LNCAP (cell line): Measurements from ENCODE around the gene TARP.

Experiments
- TF ChIP-seq, protein P1 (sequence below): fragments of 450-650 bp; IDR thresholded peaks from 2 replicates; pipeline ENCODE4 v1.5.1; 2017; ENCODE audit warnings: mild to moderate bottlenecking

Gene TARP

DNA sequence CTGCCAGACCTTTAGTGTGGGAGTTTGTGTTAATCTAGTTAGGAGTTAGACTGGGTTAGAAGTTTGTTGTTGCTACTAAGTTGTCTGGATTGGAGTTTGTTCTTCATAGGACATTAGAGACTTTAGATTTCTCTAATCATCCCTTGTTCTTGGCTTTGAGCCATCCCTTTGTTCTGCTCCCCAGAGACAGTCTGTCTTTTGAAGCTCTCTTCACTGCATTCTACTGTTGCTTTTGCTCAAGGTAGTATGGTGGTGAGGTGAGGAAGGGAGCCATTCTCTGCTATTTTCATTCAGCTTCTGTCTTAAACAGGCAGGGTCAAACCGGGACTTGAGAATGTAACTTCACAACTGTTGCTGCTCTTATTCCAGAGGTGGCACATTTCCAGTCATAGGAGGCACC is 10.4 kb upstream of the TARP start:
- TF ChIP-seq, protein P1, sequence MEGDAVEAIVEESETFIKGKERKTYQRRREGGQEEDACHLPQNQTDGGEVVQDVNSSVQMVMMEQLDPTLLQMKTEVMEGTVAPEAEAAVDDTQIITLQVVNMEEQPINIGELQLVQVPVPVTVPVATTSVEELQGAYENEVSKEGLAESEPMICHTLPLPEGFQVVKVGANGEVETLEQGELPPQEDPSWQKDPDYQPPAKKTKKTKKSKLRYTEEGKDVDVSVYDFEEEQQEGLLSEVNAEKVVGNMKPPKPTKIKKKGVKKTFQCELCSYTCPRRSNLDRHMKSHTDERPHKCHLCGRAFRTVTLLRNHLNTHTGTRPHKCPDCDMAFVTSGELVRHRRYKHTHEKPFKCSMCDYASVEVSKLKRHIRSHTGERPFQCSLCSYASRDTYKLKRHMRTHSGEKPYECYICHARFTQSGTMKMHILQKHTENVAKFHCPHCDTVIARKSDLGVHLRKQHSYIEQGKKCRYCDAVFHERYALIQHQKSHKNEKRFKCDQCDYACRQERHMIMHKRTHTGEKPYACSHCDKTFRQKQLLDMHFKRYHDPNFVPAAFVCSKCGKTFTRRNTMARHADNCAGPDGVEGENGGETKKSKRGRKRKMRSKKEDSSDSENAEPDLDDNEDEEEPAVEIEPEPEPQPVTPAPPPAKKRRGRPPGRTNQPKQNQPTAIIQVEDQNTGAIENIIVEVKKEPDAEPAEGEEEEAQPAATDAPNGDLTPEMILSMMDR: no peak

DNA sequence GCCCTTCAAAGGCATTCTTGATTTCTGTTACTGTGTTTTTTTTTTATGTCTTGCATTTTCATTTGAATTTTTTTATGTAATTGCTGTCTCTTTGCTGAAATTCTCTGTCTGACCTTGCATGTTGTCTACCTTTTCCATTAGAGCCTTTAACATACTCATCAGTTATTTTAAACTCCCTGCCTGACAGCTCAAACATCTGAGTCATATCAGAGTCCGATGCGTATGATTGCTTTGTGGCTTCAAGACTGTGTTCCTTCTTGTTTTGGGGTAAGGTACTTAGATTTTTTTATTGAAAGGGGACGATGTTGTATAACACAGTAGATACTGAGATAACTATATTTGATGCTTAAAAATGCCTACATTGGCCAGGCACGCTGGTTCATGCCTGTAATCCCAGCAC is 9.7 kb upstream of the TARP start:
- TF ChIP-seq, protein P1: no peak

DNA sequence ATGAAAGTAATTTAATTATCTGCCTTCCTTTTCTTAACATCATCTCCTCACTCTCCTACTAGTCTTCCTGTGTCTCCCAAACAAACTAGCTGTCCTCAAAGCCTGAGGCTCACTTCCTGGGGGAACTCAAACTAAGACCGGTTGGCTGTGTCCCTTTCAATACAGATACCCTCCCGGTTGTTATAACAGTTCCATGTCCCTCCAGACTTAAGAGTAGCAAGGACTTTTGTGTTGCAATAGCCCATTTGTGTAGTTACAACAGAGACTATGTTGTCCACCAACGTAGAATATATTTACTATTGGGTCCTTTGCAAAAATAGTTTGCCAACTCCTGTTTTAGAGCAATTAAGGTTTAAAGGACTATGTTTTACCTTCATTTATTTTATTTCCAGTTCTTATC is 8.6 kb upstream of the TARP start:
- TF ChIP-seq, protein P1: no peak

DNA sequence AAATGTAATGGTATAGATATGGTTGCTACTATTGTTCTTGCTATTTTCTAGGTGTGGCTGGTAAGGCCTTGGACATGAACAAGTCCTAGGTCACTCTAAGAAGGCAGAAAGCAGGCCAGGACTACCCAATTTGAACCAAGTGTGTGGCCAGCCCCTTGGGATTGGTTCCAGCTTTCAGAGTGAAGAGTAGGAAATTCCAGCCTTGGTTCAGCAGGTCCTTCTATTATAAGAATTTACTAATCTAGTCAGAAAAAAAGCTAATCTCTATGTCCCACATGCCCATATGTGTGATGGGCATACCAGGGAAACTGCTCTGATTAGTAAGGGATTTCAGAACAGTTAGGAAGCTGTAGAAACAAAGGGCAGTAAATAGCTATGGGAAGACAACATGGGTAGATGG is 7.8 kb upstream of the TARP start:
- TF ChIP-seq, protein P1: no peak

DNA sequence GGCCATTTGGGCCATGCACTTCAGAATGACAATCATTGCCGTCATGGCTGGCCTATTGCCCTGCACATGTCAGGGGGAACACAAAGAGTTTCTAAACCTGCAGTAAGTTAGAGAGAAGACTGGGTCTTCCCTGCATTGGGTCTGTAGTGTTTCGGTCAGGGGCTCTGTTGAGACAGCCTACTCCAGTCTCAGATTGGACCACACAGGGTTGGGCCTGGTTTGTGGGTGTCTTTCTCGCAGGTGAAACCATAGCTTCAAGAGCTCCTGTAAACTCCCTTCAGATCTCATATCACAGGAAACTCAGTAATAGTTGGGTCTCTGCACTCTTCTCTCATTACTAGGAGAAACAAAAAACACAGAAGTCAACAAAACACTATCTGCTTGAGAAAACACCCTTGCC is 7.3 kb upstream of the TARP start:
- TF ChIP-seq, protein P1: no peak

DNA sequence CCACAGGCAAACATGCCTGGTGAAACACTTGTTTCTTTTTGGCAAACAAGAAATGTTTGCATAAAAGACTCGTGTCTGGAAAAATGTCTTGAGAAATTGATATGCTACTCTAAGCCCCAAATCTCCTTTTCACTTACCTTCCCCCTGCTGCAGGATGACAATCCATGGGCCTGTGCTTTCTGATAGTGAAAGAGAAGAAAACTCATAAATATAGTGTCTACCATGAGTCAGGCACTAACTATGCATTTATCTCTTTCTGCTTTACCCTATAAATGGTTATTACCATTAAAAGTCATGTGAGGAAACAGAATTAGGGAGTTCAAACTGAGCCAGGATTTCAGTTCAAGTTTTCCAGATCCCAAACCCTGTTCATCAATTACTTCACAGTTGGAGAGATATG is 6.6 kb upstream of the TARP start:
- TF ChIP-seq, protein P1: no peak

DNA sequence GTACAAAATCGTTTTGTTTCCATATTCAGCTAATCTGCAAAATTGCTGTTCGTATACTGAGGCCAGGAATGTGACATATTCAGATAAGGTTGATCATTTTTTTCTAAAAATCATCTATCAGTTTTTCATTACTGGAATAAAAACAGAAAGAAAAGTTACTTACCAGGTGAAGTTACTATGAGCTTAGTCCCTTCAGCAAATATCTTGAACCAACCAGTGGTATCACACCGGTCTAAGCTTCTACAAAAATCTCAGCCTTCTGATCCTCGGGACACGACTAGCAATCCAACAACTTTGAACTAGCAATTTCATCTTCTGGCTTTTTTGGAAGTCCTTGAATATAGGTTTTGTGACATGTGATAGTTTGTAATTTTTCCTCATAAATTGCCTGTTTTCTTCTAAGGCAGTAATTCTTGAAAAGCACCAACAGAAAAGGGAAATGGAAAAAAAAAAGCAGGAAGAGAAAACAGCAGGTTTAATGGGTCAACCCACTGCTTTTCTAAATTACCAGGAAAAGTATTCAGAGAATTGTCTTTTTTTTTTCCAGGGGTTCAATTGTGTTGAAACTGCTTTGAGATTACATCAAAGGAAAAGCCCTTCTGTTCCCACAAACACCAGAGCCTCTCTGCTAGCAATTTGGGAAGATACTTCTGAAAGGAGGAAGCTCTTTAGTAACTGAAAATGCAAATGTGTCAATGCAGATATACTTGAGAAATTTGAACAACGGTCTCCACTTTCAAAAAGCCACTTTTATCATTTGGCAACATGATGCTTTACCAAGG is 2.9 kb upstream of the TARP start:
- TF ChIP-seq, protein P1: no peak
